OCI-LY7 (cell line): Measurements from ENCODE around the gene C17orf67. TPM values are rescaled to one million over a fixed set of nuclear protein-coding genes. Genes with fewer than 3 reads are reported as not detected.

Source experiments
- BruUV-seq: library from RNA; stranded (reverse); fragments of 400-500 nt; replicated peaks from 2 replicates; lab custom pipeline; 2021; lab: Mats Ljungman, UMichigan
- CTCF ChIA-PET: fragments of 300-600 bp; sonication (Branson Sonifier 250); formaldehyde crosslinking; loops from one replicate; lab custom pipeline; 2022; ENCODE audit warnings: antibody characterized with exemption; ENCODE audit not compliant: unreplicated experiment; lab: Charles Lee
- POLR2A ChIA-PET: fragments of 300-600 bp; sonication (Branson Sonifier 250); formaldehyde crosslinking; loops from one replicate; lab custom pipeline; 2022; ENCODE audit warnings: antibody characterized with exemption; lab: Charles Lee
- DNase-seq: peaks from one replicate; pipeline ENCODE4 v3.0.0-alpha.2; 2015; ENCODE audit warnings: low spot score
- H2AFZ ChIP-seq: fragments of 200-600 bp; sonication (generic), shearing (Covaris generic); 2 replicates; pipeline ENCODE4 v1.6.1; 2014; ENCODE audit warnings: mild to moderate bottlenecking, antibody characterized with exemption, low read length, moderate library complexity
- H3K27ac ChIP-seq: fragments of 200-600 bp; sonication (generic); 2 replicates; pipeline ENCODE4 v1.5.1; 2014; ENCODE audit warnings: mixed run types, low read depth, mild to moderate bottlenecking, moderate library complexity, low read length, inconsistent platforms; ENCODE audit not compliant: poor library complexity, severe bottlenecking
- H3K36me3 ChIP-seq: fragments of 200-600 bp; sonication (generic); 2 replicates; pipeline ENCODE4 v1.6.1; 2014; ENCODE audit warnings: mild to moderate bottlenecking, antibody characterized with exemption, low read length, moderate library complexity, mixed read lengths; ENCODE audit not compliant: insufficient read depth
- H3K4me1 ChIP-seq: fragments of 200-600 bp; sonication (generic); 2 replicates; pipeline ENCODE4 v1.5.1; 2014; ENCODE audit warnings: mild to moderate bottlenecking, low read length; ENCODE audit not compliant: insufficient read depth, poor library complexity, severe bottlenecking
- H3K4me2 ChIP-seq: fragments of 200-600 bp; sonication (generic); 2 replicates; pipeline ENCODE4 v1.6.1; 2014; ENCODE audit warnings: mild to moderate bottlenecking, low read length
- H3K4me3 ChIP-seq: fragments of 200-600 bp; sonication (generic); 2 replicates; pipeline ENCODE4 v1.5.1; 2014; ENCODE audit warnings: mild to moderate bottlenecking, low read depth, low read length; ENCODE audit not compliant: poor library complexity, severe bottlenecking
- H3K79me2 ChIP-seq: fragments of 200-600 bp; sonication (generic); 2 replicates; pipeline ENCODE4 v1.6.1; 2016; ENCODE audit warnings: low read depth, mild to moderate bottlenecking, low read length, moderate library complexity, mixed read lengths; ENCODE audit not compliant: insufficient read depth
- H3K9me2 ChIP-seq: fragments of 200-600 bp; sonication (generic); 2 replicates; pipeline ENCODE4 v1.6.1; 2016; ENCODE audit warnings: mild to moderate bottlenecking, low read length, mixed read lengths; ENCODE audit not compliant: insufficient read depth
- H3K9me3 ChIP-seq: fragments of 200-600 bp; sonication (generic); 2 replicates; pipeline ENCODE4 v1.6.1; 2014; ENCODE audit warnings: mild to moderate bottlenecking, mixed run types, low read length, mixed read lengths
- H4K20me1 ChIP-seq: fragments of 200-600 bp; sonication (generic); 2 replicates; pipeline ENCODE4 v1.6.1; 2014; ENCODE audit warnings: mild to moderate bottlenecking, antibody characterized with exemption, low read length, moderate library complexity, mixed read lengths; ENCODE audit not compliant: insufficient read depth
- CTCF ChIP-seq: fragments of 200-600 bp; sonication (generic); conservative IDR thresholded peaks from 2 replicates; pipeline ENCODE4 v1.5.1; 2014; ENCODE audit warnings: mild to moderate bottlenecking, antibody characterized with exemption, low read length, moderate library complexity, mixed read lengths
- EZH2phosphoT487 ChIP-seq: fragments of 200-600 bp; sonication (generic); IDR thresholded peaks from 2 replicates; pipeline ENCODE4 v1.6.1; 2018; ENCODE audit warnings: low read depth, borderline replicate concordance, mild to moderate bottlenecking, mixed run types, antibody characterized with exemption, low read length, moderate library complexity, mixed read lengths
- intact Hi-C: fragments of 100-400 bp; cut with micrococcal nuclease; formaldehyde crosslinking; loops from one replicate; pipeline ENCODE4 v1.10.0; 2022; ENCODE audit not compliant: unreplicated experiment
- total RNA-seq, 2 experiments: library from RNA; depleted of rRNA in 1 of 2; stranded (reverse); fragments of >200 nt in 1 of 2; shearing (Covaris generic) in 1 of 2; gene quantifications; 2 replicates each; pipeline ENCODE4 v1.2.3, GENCODE V29; 2014 to 2022

C17orf67 gene
- total RNA-seq, 2 experiments from 2014 or later, result 5.2 to 5.4 TPM

GRCh38 chr17:56830726-56831368 lies 2.9 kb downstream of the C17orf67 start:
- DNase-seq, result no peak
- H3K4me3 ChIP-seq, result no peak overlapping the region
- peaks cover 35% of the 10 kb centered on the region; the same call in 1 of the 2 replicates for H3K79me2 ChIP-seq
- no peaks in the 10 kb centered on the region for H3K9me2 ChIP-seq
- no peak overlapping the region for H2AFZ ChIP-seq
- TF ChIP-seq EZH2phosphoT487 (no peak), CTCF (no peak)
- intact Hi-C loops, result loop anchor here (5.0 kb wide), 4 partner anchors 81 to 1409 kb away; partner anchors contain the start of genes AKAP1, MMD and TRIM25
- H3K9me3 ChIP-seq, result no peaks in the 10 kb centered on the region
- no peaks in the 10 kb centered on the region; the same call in 1 of the 2 replicates for H4K20me1 ChIP-seq
- POLR2A ChIA-PET, result no interaction called here
- no peak overlapping the region for H3K27ac ChIP-seq
- peaks cover 40% of the 10 kb centered on the region for H3K4me1 ChIP-seq
- peaks cover 25% of the 10 kb centered on the region for H3K36me3 ChIP-seq
- CTCF ChIA-PET, result no interaction called here
- no TSS peak for BruUV-seq
- no peak overlapping the region for H3K4me2 ChIP-seq

GRCh38 chr17:56826611-56827414 lies 6.9 kb downstream of the C17orf67 start:
- Histone ChIP-seq H2AFZ (no peak overlapping the region), H3K9me3 (no peaks in the 10 kb centered on the region), H3K9me2 (no peaks in the 10 kb centered on the region), H3K4me3 (no peak overlapping the region), H4K20me1 (no peaks in the 10 kb centered on the region), H3K4me2 (no peak overlapping the region), H3K4me1 (peaks cover 17% of the 10 kb centered on the region), H3K36me3 (peaks cover 15% of the 10 kb centered on the region), H3K79me2 (peaks cover 18% of the 10 kb centered on the region; the same call in 1 of the 2 replicates), H3K27ac (no peak overlapping the region)
- POLR2A ChIA-PET, result interaction anchor here (1.0 kb wide), 2 partner anchors 11 to 15 kb away, joined by 3 read pairs; no protein-coding TSS in a partner anchor
- no peak for DNase-seq
- CTCF ChIA-PET, result no interaction called here
- TF ChIP-seq EZH2phosphoT487 (no peak), CTCF (no peak)
- no TSS peak for BruUV-seq
- intact Hi-C loops, result no loop called here
